ENCODE results near the gene GRID2.
"Not testable (repeated sequence)": the region's sequence is repeated elsewhere in the genome, so short reads cannot be mapped to it uniquely, and the experiment has no call there.

The GRID2 gene

GRCh38 chr4:93635943-93636342 lies 1332.2 kb downstream of the GRID2 start:
- no peak overlapping the region for H3K4me3 ChIP-seq (ENCODE audit: low read length)
- no peak overlapping the region for H3K9ac ChIP-seq (ENCODE audit: low read length)
- no peak overlapping the region for H3K27ac ChIP-seq (ENCODE audit: low read depth, low read length)
- no peaks in the 10 kb centered on the region for H3K27me3 ChIP-seq (ENCODE audit: control insufficient read depth, insufficient read depth, low read length)
- no peaks in the 10 kb centered on the region for H3K36me3 ChIP-seq (ENCODE audit: control insufficient read depth, insufficient read depth, low read length)
- H3K4me1 ChIP-seq (ENCODE audit: control insufficient read depth, insufficient read depth, low read length), result no peaks in the 10 kb centered on the region

- Histone ChIP-seq H3K4me1 (ENCODE audit: control insufficient read depth, insufficient read depth, low read length) (no peaks in the 10 kb centered on the region), H3K9ac (ENCODE audit: low read length) (no peak overlapping the region), H3K27me3 (ENCODE audit: control insufficient read depth, insufficient read depth, low read length) (no peaks in the 10 kb centered on the region), H3K4me3 (ENCODE audit: low read length) (no peak overlapping the region), H3K27ac (ENCODE audit: low read depth, low read length) (no peak overlapping the region), H3K36me3 (ENCODE audit: control insufficient read depth, insufficient read depth, low read length) (no peaks in the 10 kb centered on the region)
Observed at GRCh38 chr4:93645120-93645519, 1341.4 kb downstream of the GRID2 start.

DNA sequence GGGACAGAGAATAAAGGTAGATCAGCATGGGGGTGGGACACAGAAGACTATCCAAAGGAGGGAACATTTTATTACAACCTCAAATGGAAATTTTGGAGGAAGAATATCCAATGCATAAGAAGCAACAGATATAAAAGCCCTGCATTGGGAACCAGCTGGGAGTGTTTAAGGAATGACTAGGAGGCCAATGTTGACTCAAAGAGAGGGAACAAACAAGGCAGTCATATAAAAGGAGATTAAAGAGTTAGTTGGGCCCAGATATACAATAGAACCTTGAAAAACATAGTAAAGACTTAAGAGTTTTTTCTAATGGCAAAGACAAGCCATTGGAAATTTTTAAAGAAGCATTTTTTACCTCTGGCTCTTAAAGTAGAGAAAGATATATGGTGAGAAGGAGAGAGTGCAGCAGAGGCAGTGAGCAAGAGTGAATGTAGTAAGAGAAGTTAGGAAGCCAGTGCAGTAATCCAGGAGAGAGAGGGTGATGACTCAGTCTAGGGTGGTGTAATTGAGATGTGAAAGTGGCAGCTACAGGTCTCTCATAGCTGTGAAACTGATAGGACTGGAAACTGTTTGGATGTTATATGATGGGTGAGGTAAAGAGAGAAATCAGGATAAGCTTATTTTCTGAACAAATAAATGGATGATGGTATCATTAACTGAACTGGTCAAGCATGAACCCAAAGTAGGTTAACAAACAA lies 1342.6 kb downstream of the GRID2 start:
- Histone ChIP-seq H3K4me3 (ENCODE audit: low read length) (no peak overlapping the region), H3K9ac (ENCODE audit: low read length) (no peak overlapping the region), H3K27ac (ENCODE audit: low read depth, low read length) (no peak overlapping the region), H3K36me3 (ENCODE audit: control insufficient read depth, insufficient read depth, low read length) (no peaks in the 10 kb centered on the region), H3K4me1 (ENCODE audit: control insufficient read depth, insufficient read depth, low read length) (no peaks in the 10 kb centered on the region), H3K27me3 (ENCODE audit: control insufficient read depth, insufficient read depth, low read length) (no peaks in the 10 kb centered on the region)

DNA sequence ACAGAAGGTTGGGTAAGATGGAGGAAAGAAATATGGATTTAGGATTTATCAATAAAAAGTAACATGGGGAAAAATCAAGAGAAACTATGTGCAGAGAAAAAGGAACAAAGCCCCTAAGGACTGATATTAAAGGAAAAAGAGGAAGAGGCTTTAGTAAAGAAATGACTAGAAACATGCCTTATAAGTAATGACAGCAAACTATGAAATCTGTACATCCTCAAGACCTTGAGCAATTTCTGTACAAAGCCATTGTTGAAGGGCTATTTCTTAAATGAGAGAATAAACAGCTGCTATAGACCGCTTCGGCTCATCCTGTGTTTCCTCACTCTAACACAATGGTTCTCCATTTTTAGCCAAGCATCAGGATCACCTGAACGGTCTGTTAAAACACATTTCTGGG lies 1344.5 kb downstream of the GRID2 start:
- no peaks in the 10 kb centered on the region for H3K4me1 ChIP-seq (ENCODE audit: control insufficient read depth, insufficient read depth, low read length)
- H3K27ac ChIP-seq (ENCODE audit: low read depth, low read length), result no peak overlapping the region

GRCh38 chr4:93649828-93650227 lies 1346.1 kb downstream of the GRID2 start:
- Histone ChIP-seq H3K4me3 (ENCODE audit: low read length) (no peak overlapping the region), H3K27me3 (ENCODE audit: control insufficient read depth, insufficient read depth, low read length) (no peaks in the 10 kb centered on the region), H3K27ac (ENCODE audit: low read depth, low read length) (no peak overlapping the region), H3K36me3 (ENCODE audit: control insufficient read depth, insufficient read depth, low read length) (no peaks in the 10 kb centered on the region), H3K9ac (ENCODE audit: low read length) (no peak overlapping the region), H3K4me1 (ENCODE audit: control insufficient read depth, insufficient read depth, low read length) (no peaks in the 10 kb centered on the region)

More for the DNA sequence above, 1344.5 kb downstream of the GRID2 start:
- H3K9ac ChIP-seq (ENCODE audit: low read length), result no peak overlapping the region
- H3K4me3 ChIP-seq (ENCODE audit: low read length), result no peak overlapping the region
- H3K27me3 ChIP-seq (ENCODE audit: control insufficient read depth, insufficient read depth, low read length), result no peaks in the 10 kb centered on the region
- no peaks in the 10 kb centered on the region for H3K36me3 ChIP-seq (ENCODE audit: control insufficient read depth, insufficient read depth, low read length)

GRCh38 chr4:93654211-93654610 lies 1350.4 kb downstream of the GRID2 start:
- Histone ChIP-seq H3K4me3 (ENCODE audit: low read length) (no peak overlapping the region), H3K9ac (ENCODE audit: low read length) (no peak overlapping the region), H3K27me3 (ENCODE audit: control insufficient read depth, insufficient read depth, low read length) (no peaks in the 10 kb centered on the region), H3K4me1 (ENCODE audit: control insufficient read depth, insufficient read depth, low read length) (no peaks in the 10 kb centered on the region), H3K36me3 (ENCODE audit: control insufficient read depth, insufficient read depth, low read length) (no peaks in the 10 kb centered on the region), H3K27ac (ENCODE audit: low read depth, low read length) (no peak overlapping the region)

GRCh38 chr4:93657527-93657926 lies 1353.8 kb downstream of the GRID2 start:
- H3K27me3 ChIP-seq (ENCODE audit: control insufficient read depth, insufficient read depth, low read length), result no peaks in the 10 kb centered on the region
- no peaks in the 10 kb centered on the region for H3K4me1 ChIP-seq (ENCODE audit: control insufficient read depth, insufficient read depth, low read length)
- no peak overlapping the region for H3K27ac ChIP-seq (ENCODE audit: low read depth, low read length)
- H3K36me3 ChIP-seq (ENCODE audit: control insufficient read depth, insufficient read depth, low read length), result no peaks in the 10 kb centered on the region
- no peak overlapping the region for H3K4me3 ChIP-seq (ENCODE audit: low read length)
- no peak overlapping the region for H3K9ac ChIP-seq (ENCODE audit: low read length)

- no peaks in the 10 kb centered on the region for H3K36me3 ChIP-seq (ENCODE audit: control insufficient read depth, insufficient read depth, low read length)
- no peaks in the 10 kb centered on the region for H3K27me3 ChIP-seq (ENCODE audit: control insufficient read depth, insufficient read depth, low read length)
- no peak overlapping the region for H3K27ac ChIP-seq (ENCODE audit: low read depth, low read length)
- no peak overlapping the region for H3K9ac ChIP-seq (ENCODE audit: low read length)
- no peak overlapping the region for H3K4me3 ChIP-seq (ENCODE audit: low read length)
- H3K4me1 ChIP-seq (ENCODE audit: control insufficient read depth, insufficient read depth, low read length), result no peaks in the 10 kb centered on the region
Observed at GRCh38 chr4:93658443-93658842, 1354.7 kb downstream of the GRID2 start.

DNA sequence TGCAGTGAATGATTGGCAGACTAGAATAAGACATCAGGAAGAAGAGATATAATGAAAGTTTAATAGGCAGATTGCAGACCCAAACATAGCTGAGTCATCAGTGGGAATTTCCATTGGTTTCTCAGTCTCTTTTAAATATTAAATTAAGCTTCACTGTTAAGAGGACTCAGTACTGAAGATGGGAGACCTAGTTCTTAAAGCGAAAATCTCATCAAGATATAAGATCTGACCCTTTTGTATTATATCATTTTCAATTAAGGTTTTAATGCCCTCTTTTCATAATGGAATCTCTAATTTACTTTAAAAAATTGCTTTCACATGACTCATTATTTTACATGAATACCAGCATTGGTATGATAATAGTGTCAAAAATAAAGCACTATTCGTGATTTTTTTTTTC lies 1355.9 kb downstream of the GRID2 start:
- H3K27ac ChIP-seq (ENCODE audit: low read depth, low read length), result no peak overlapping the region

DNA sequence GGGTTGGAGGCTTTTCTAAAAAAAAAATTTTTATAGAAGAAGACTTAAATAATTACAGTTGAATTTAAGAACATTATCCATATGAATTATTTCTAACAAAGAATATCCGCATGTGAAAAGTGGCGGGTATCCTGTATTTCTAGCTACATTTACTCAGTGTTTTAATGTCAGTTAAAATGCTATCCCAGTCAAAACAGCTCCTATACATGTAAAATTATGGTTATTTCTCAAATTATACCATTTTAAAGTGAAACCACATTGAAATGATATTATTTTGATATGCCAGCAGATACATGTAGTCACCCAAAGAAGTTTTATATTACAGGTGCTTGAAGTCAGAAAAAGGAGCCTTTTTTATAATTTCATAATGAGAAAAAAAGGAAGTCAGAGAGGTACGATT lies 1356.3 kb downstream of the GRID2 start:
- no peak overlapping the region for H3K27ac ChIP-seq (ENCODE audit: low read depth, low read length)
- H3K4me3 ChIP-seq (ENCODE audit: low read length), result no peak overlapping the region
- no peaks in the 10 kb centered on the region for H3K4me1 ChIP-seq (ENCODE audit: control insufficient read depth, insufficient read depth, low read length)
- H3K36me3 ChIP-seq (ENCODE audit: control insufficient read depth, insufficient read depth, low read length), result no peaks in the 10 kb centered on the region
- H3K9ac ChIP-seq (ENCODE audit: low read length), result no peak overlapping the region
- no peaks in the 10 kb centered on the region for H3K27me3 ChIP-seq (ENCODE audit: control insufficient read depth, insufficient read depth, low read length)

More for the DNA sequence above, 1355.9 kb downstream of the GRID2 start:
- no peak overlapping the region for H3K9ac ChIP-seq (ENCODE audit: low read length)
- no peaks in the 10 kb centered on the region for H3K4me1 ChIP-seq (ENCODE audit: control insufficient read depth, insufficient read depth, low read length)
- H3K36me3 ChIP-seq (ENCODE audit: control insufficient read depth, insufficient read depth, low read length), result no peaks in the 10 kb centered on the region
- no peaks in the 10 kb centered on the region for H3K27me3 ChIP-seq (ENCODE audit: control insufficient read depth, insufficient read depth, low read length)
- H3K4me3 ChIP-seq (ENCODE audit: low read length), result no peak overlapping the region

DNA sequence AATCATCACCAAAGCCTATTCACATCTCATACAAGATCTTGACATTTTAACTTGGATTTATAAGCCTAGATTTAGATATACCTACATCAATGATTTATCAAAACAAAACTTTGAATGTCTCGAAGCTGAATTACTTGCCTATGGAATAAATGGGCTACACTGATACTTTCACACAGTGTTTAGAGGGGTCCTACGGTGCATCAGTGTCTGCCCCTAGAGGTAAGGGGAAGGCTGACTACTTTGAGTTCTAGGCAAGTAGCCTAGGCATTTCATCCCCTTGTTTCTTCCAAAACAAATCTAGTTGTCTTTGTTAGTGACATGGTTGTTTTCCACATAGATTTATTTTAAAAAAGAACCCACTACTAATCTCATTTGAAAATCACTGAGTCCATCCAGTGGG lies 1366.7 kb downstream of the GRID2 start:
- Histone ChIP-seq H3K9ac (ENCODE audit: low read length) (no peak overlapping the region), H3K27me3 (ENCODE audit: control insufficient read depth, insufficient read depth, low read length) (no peaks in the 10 kb centered on the region)

DNA sequence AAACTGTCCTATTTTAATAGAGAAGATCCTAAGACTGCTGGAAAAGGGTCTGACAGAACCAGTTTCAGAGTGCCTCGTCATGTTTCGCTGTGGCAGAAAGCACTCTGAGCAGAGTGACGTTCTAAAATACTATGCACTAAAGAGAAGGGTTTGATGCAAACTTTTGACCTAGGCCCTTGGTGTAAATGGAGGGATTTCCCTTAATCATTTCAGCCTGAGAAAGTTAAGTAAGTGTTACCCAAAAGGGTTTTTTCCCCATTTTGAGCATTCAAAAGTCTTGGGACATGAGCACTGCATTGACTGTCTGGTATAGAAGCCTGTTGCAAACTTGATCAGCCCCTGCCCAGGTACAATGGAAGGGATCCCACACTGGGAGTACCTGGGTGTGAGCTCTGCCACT lies 1367.3 kb downstream of the GRID2 start:
- Histone ChIP-seq H3K27ac (ENCODE audit: low read depth, low read length) (no peak overlapping the region), H3K4me1 (ENCODE audit: control insufficient read depth, insufficient read depth, low read length) (no peaks in the 10 kb centered on the region), H3K9ac (ENCODE audit: low read length) (no peak overlapping the region), H3K27me3 (ENCODE audit: control insufficient read depth, insufficient read depth, low read length) (no peaks in the 10 kb centered on the region), H3K4me3 (ENCODE audit: low read length) (no peak overlapping the region), H3K36me3 (ENCODE audit: control insufficient read depth, insufficient read depth, low read length) (no peaks in the 10 kb centered on the region)

More for the DNA sequence above, 1366.7 kb downstream of the GRID2 start:
- Histone ChIP-seq H3K4me3 (ENCODE audit: low read length) (no peak overlapping the region), H3K27ac (ENCODE audit: low read depth, low read length) (no peak overlapping the region), H3K36me3 (ENCODE audit: control insufficient read depth, insufficient read depth, low read length) (no peaks in the 10 kb centered on the region), H3K4me1 (ENCODE audit: control insufficient read depth, insufficient read depth, low read length) (no peaks in the 10 kb centered on the region)

DNA sequence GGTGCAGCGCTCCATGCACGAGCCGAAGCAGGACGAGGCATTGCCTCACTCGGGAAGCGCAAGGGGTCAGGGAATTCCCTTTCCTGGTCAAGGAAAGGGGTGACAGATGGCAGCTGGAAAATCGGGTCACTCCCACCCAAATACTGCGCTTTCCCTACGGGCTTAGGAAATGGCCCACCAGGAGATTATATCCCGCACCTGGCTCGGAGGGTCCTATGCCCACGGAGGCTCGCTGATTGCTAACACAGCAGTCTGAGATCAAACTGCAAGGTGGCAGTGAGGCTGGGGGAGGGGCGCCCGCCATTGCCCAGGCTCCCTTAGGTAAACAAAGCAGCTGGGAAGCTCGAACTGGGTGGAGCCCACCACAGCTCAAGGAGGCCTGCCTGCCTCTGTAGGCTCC lies 1373.2 kb downstream of the GRID2 start:
- not testable (repeated sequence) for H3K4me1 ChIP-seq (ENCODE audit: control insufficient read depth, insufficient read depth, low read length); H3K27me3 ChIP-seq (ENCODE audit: control insufficient read depth, insufficient read depth, low read length); H3K4me3 ChIP-seq (ENCODE audit: low read length); H3K9ac ChIP-seq (ENCODE audit: low read length); H3K36me3 ChIP-seq (ENCODE audit: control insufficient read depth, insufficient read depth, low read length); H3K27ac ChIP-seq (ENCODE audit: low read depth, low read length)
